Suprapubic skin (tissue), 4 donors: Measurements from ENCODE around the gene PLA2G4F.

Source experiments
- POLR2A ChIP-seq, 2 donors: fragments of 450-650 bp; IDR thresholded peaks; one replicate each; pipeline ENCODE4 v1.6.1; 2017; ENCODE audit warnings: antibody characterized with exemption in 2 of 2, mild to moderate bottlenecking in 2 of 2, moderate library complexity in 2 of 2
- POLR2AphosphoS5 ChIP-seq, 3 donors: sonication (generic); formaldehyde crosslinking; IDR thresholded peaks; one replicate each; pipeline ENCODE4 v1.6.1; 2017; ENCODE audit warnings: antibody characterized with exemption in 3 of 3

- no peak for TF ChIP-seq POLR2AphosphoS5 (IDR thresholded peaks at IDR 0.05)
- TF ChIP-seq POLR2A (IDR thresholded peaks at IDR 0.05), result no peak
Measured at GRCh38 chr15:42155546-42156242, 742 bp downstream of the PLA2G4F start.
